Activated CD4-positive, alpha-beta T cell treated with anti-CD3 and anti-CD28 coated beads, Interleukin-2, Interleukin-6, amounts not matched to agents 100 ng/mL and 50 ng/mL, durations not matched to agents 16 hours and 8 hours (primary cell): Measurements from ENCODE around the gene OSBPL2.

Experiments
- DNase-seq: peaks from one replicate; pipeline ENCODE4 v3.0.0-alpha.2; 2020

Gene OSBPL2

GRCh38 chr20:62236766-62237513 is 1.4 kb upstream of the OSBPL2 start:
- no peak for DNase-seq

GRCh38 chr20:62237514-62237800 is 864 bp upstream of the OSBPL2 start:
- no peak for DNase-seq

- DNase-seq = no peak
These were observed 402 bp downstream of the OSBPL2 start for GRCh38 chr20:62238569-62239277.

- no peak for DNase-seq
These were observed 1.1 kb downstream of the OSBPL2 start for GRCh38 chr20:62239278-62239879.

GRCh38 chr20:62240020-62240685 is 1.8 kb downstream of the OSBPL2 start:
- DNase-seq = no peak

GRCh38 chr20:62241506-62241905 is 3.2 kb downstream of the OSBPL2 start:
- no peak for DNase-seq

GRCh38 chr20:62242176-62242575 is 3.9 kb downstream of the OSBPL2 start:
- DNase-seq = no peak

- DNase-seq = no peak
These were observed 4.8 kb downstream of the OSBPL2 start for GRCh38 chr20:62243106-62243505.

GRCh38 chr20:62243906-62244515 is 5.7 kb downstream of the OSBPL2 start:
- no peak for DNase-seq

- DNase-seq = no peak
These were observed 6.4 kb downstream of the OSBPL2 start for GRCh38 chr20:62244644-62245108.

- no peak for DNase-seq
These were observed 7.6 kb downstream of the OSBPL2 start for GRCh38 chr20:62245911-62246280.

- DNase-seq = no peak
These were observed 8.1 kb downstream of the OSBPL2 start for GRCh38 chr20:62246431-62246830.

- DNase-seq = no peak
These were observed 8.7 kb downstream of the OSBPL2 start for GRCh38 chr20:62246872-62247652.

GRCh38 chr20:62248890-62249560 is 10.7 kb downstream of the OSBPL2 start:
- no peak for DNase-seq

- no peak for DNase-seq
These were observed 14.1 kb downstream of the OSBPL2 start for GRCh38 chr20:62252342-62252966.

GRCh38 chr20:62253398-62253797 is 15.1 kb downstream of the OSBPL2 start:
- no peak for DNase-seq

- DNase-seq = no peak
These were observed 15.9 kb downstream of the OSBPL2 start for GRCh38 chr20:62254021-62254724.

GRCh38 chr20:62255976-62256375 is 17.7 kb downstream of the OSBPL2 start:
- no peak for DNase-seq

GRCh38 chr20:62258499-62259293 is 20.4 kb downstream of the OSBPL2 start:
- no peak for DNase-seq

- no peak for DNase-seq
These were observed 20.9 kb downstream of the OSBPL2 start for GRCh38 chr20:62259294-62259565.
